Epithelial cell of esophagus (primary cell): Measurements from ENCODE around the gene SIDT2.

Experiments used
- DNase-seq: peaks from one replicate; pipeline ENCODE4 v3.0.0; 2010; ENCODE audit warnings: low read depth
- H3K4me3 ChIP-seq: 2 replicates; pipeline ENCODE4 v1.5.1; 2011; ENCODE audit warnings: mild to moderate bottlenecking, low read length, control low read depth
- CTCF ChIP-seq: IDR thresholded peaks from 2 replicates; pipeline ENCODE4 v1.5.1; 2011; ENCODE audit warnings: low read depth, mild to moderate bottlenecking, low read length, control low read depth, inconsistent platforms; ENCODE audit not compliant: insufficient read depth; ENCODE audit errors: missing control alignments

Gene SIDT2

DNA sequence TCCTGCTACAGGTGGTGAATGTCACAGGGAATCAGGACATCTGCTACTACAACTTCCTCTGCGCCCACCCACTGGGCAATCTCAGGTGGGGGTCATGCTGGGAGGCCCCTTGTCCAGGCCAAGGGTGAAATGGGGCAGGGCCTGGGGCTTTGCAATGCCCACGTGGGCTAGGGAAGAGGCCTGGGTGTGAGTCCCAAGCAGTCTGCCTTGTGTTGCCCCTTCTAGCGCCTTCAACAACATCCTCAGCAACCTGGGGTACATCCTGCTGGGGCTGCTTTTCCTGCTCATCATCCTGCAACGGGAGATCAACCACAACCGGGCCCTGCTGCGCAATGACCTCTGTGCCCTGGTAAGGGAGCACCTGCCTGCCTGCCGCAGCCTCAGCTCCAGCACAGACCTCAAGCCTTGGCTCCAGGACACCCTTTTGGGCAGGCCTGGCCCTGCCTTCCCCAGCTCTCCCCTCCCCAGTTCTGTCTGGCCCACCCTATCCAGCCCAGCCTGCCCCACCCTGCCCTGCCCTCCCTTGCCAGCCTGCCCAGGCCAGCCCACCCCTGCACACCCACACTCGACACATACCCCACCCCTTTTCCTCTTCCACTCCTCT is 11.5 kb downstream of the SIDT2 start:
- no peak for TF ChIP-seq CTCF
- H3K4me3 ChIP-seq = no peak overlapping the region
- DNase-seq = no peak

DNA sequence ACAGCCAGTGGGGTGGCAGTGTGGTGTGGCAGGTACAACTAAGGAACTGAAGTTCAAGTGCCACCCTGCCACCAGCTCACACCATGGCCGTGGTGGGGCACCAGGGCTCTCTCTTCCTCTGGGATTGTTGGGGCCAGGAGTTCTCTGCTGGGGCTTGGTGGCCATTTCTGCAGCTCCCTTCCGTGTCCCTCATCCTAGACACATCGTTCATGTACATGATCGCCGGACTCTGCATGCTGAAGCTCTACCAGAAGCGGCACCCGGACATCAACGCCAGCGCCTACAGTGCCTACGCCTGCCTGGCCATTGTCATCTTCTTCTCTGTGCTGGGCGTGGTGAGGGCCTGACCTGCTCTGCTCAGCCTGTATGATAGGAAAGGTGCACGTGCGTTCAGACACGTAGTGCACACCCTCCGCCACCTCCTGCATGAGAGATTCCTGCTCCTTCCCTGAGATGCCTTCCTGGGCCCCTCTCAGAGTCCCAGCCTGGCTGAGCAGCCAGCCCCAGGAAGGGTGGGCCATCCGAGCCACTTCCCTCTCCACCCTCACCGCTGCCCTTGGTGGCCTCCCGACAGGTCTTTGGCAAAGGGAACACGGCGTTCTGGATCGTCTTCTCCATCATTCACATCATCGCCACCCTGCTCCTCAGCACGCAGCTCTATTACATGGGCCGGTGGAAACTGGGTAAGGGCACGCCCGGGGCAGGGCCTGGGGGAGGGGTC is 13.3 kb downstream of the SIDT2 start:
- no peak for DNase-seq
- TF ChIP-seq CTCF = no peak
- H3K4me3 ChIP-seq = no peak overlapping the region

- no peak overlapping the region for H3K4me3 ChIP-seq
- DNase-seq = no peak
- TF ChIP-seq CTCF = no peak
These were observed 13.9 kb downstream of the SIDT2 start for GRCh38 chr11:117192401-117192875.

DNA sequence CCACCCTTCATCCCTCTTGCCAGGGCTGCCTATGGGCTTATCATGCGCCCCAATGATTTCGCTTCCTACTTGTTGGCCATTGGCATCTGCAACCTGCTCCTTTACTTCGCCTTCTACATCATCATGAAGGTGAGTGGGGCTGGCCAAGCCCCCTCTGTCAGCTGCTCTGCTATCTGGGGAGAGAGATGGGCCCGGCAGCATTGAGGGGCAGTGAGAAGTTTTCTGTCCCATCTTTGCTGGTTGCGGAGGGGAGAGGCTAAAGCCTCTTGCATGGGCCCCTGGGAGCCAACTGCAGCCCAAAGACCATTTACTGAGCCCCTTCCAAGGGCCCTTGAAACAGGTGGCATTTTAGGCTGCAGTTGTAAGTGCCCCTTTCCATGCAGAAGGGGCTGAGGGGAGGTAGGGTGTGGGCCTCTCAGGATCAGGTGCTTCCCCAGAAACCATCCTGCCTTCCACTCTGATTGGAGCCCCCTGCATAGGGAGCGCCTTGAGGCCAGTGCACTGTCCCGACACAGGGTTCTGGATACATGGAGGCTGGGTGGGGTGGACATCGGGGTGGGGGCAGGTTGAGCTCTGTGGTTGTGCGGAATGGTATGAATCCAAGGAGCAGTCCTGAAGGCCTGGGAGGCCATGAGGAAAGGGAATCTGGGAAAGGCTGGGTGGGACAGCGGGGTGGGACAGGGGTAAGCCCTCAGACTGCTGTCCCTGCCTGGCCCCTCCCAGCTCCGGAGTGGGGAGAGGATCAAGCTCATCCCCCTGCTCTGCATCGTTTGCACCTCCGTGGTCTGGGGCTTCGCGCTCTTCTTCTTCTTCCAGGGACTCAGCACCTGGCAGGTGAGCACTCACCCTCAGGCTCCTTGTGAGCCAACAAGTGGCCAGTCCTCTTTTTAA is 14.8 kb downstream of the SIDT2 start:
- TF ChIP-seq CTCF = no peak
- DNase-seq = no peak
- H3K4me3 ChIP-seq = no peak overlapping the region

DNA sequence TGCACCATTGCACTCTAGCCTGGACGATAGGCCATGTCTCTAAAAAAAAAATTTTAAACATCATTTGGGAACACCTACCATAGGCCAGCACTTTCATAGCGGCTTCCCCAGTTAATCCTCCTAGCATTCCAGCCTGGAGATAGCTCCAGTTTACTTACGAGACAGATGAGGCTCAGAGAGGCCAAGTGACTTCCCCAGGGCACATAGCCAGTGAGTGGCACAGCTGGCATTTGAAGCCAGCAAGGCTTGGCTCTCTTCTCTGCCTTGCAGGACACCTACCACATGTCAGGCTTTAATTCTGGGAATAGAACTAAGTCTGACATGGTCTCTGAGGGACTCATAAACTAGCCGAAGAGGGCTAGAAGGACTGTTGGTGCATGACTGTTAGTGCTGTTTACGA is 15.7 kb downstream of the SIDT2 start:
- no peak for TF ChIP-seq CTCF
- H3K4me3 ChIP-seq = no peak overlapping the region
- DNase-seq = no peak

GRCh38 chr11:117195258-117195657 is 16.7 kb downstream of the SIDT2 start:
- TF ChIP-seq CTCF = no peak
- no peak overlapping the region for H3K4me3 ChIP-seq
- DNase-seq = no peak
